HepG2 (cell line): ENCODE measurements around the gene PRSS1.

ENCODE experiments used
- BCL6 ChIP-seq: IDR thresholded peaks from 2 replicates; pipeline ENCODE4 v1.6.1; 2016; ENCODE audit warnings: missing genetic modification reagents, missing compliant biosample characterization
- CHD2 ChIP-seq: IDR thresholded peaks from 2 replicates; pipeline ENCODE4 v1.6.1; 2011; ENCODE audit warnings: low read depth, low read length, improper control_type of control experiment
- GABPA ChIP-seq, 2 experiments: IDR thresholded peaks; 2 replicates each; pipeline ENCODE4 v1.6.1; 2011 to 2016; ENCODE audit warnings: low read depth in 2 of 2, low read length in 1 of 2, missing biosample characterization in 1 of 2, missing genetic modification characterization in 1 of 2
- NFE2L1 ChIP-seq: sonication (generic); formaldehyde crosslinking; IDR thresholded peaks from 2 replicates; pipeline ENCODE4 v1.4.0; 2020; ENCODE audit warnings: missing genetic modification reagents, mild to moderate bottlenecking, borderline replicate concordance
- NR2F2 ChIP-seq: IDR thresholded peaks from 2 replicates; pipeline ENCODE4 v1.6.1; 2012; ENCODE audit warnings: low read depth, inconsistent platforms, borderline replicate concordance
- SMYD3 ChIP-seq: sonication (generic); formaldehyde crosslinking; IDR thresholded peaks from 2 replicates; pipeline ENCODE4 v1.8.1; 2023; ENCODE audit warnings: mild to moderate bottlenecking, missing genetic modification reagents
- ZKSCAN1 ChIP-seq: fragments of 150-350 bp; IDR thresholded peaks from 2 replicates; pipeline ENCODE4 v1.6.1; 2014; ENCODE audit warnings: low read length
- ZNF121 ChIP-seq: sonication (generic); formaldehyde crosslinking; IDR thresholded peaks from 2 replicates; pipeline ENCODE4 v1.5.0; 2020; ENCODE audit warnings: mild to moderate bottlenecking, missing genetic modification reagents
- TF ChIP-seq, protein P1 (sequence below): sonication (generic); formaldehyde crosslinking; IDR thresholded peaks from 2 replicates; pipeline ENCODE4 v1.4.0; 2020; ENCODE audit warnings: missing genetic modification reagents
- TF ChIP-seq, protein P2 (sequence below): sonication (generic); formaldehyde crosslinking; IDR thresholded peaks from 2 replicates; pipeline ENCODE4 v1.5.0; 2020; ENCODE audit warnings: mild to moderate bottlenecking, missing genetic modification reagents, moderate library complexity

GRCh38 chr7:142784096-142784495, 34.8 kb downstream of the PRSS1 start:
- TF ChIP-seq NFE2L1 (CRISPR knock-in tag) (no peak), ZKSCAN1 (no peak), ZNF121 (no peak), GABPA (IDR thresholded peaks at IDR 0.05; ENCODE audit: low read depth, low read length) (no peak), GABPA (CRISPR knock-in tag; IDR thresholded peaks at IDR 0.05; ENCODE audit: low read depth) (no peak), CHD2 (no peak), NR2F2 (no peak), BCL6 (no peak), SMYD3 (CRISPR knock-in tag) (no peak)
- TF ChIP-seq, protein P1, sequence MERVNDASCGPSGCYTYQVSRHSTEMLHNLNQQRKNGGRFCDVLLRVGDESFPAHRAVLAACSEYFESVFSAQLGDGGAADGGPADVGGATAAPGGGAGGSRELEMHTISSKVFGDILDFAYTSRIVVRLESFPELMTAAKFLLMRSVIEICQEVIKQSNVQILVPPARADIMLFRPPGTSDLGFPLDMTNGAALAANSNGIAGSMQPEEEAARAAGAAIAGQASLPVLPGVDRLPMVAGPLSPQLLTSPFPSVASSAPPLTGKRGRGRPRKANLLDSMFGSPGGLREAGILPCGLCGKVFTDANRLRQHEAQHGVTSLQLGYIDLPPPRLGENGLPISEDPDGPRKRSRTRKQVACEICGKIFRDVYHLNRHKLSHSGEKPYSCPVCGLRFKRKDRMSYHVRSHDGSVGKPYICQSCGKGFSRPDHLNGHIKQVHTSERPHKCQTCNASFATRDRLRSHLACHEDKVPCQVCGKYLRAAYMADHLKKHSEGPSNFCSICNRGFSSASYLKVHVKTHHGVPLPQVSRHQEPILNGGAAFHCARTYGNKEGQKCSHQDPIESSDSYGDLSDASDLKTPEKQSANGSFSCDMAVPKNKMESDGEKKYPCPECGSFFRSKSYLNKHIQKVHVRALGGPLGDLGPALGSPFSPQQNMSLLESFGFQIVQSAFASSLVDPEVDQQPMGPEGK (CRISPR knock-in tag), result no peak
- TF ChIP-seq, protein P2, sequence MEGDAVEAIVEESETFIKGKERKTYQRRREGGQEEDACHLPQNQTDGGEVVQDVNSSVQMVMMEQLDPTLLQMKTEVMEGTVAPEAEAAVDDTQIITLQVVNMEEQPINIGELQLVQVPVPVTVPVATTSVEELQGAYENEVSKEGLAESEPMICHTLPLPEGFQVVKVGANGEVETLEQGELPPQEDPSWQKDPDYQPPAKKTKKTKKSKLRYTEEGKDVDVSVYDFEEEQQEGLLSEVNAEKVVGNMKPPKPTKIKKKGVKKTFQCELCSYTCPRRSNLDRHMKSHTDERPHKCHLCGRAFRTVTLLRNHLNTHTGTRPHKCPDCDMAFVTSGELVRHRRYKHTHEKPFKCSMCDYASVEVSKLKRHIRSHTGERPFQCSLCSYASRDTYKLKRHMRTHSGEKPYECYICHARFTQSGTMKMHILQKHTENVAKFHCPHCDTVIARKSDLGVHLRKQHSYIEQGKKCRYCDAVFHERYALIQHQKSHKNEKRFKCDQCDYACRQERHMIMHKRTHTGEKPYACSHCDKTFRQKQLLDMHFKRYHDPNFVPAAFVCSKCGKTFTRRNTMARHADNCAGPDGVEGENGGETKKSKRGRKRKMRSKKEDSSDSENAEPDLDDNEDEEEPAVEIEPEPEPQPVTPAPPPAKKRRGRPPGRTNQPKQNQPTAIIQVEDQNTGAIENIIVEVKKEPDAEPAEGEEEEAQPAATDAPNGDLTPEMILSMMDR, result no peak
